ENCODE data around the gene NANP. TPM values are rescaled to one million over a fixed set of nuclear protein-coding genes. Genes with fewer than 3 reads are reported as not detected.
A peak's percentile ranks its signal among the peaks of the same experiment; 100 is the strongest.

Gene NANP
- total and polyA plus RNA-seq, 10 of the 15 experiments (the other 5 are each of a cell fraction or from before 2014, with no cell fraction given) = 4.2 to 6.7 (median 4.9) TPM

DNA sequence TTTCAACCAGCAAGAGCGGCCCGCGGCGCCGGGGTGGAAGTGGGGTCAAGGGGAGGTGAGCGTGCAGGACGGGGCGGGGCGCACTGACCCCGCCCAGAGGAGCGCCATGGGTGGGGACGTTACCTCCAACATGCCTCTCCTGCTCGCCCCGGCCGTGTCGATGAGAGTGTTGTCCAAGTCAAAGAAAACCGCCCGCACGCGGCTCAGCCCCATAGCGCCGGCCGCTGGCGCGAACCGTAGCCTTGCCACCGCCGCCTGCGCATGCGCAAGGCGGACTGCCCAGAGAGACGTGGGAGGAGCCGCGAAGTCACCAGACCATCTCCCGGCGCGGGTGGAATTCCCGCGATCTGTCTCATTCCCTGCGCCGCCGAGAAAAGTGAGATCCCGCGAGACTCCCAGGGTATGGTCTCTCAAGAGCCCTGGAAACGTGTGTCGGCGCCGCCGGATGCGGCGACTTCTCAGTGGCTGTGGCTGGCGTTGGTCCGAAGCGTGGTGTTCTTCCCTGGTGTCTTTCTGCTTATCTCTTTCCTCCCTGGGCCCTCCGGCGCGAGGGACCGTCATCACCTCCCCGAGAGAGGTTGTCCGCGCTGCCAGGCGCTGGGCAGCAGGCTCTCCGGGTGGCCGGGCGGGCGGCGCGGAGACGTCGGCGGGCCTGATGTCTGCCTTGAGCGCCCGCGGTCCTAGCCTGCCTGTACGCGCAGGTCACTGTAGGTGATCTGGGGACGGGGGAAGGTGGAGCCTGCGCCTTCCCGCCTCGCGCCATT, at the start of gene NANP (continued):
- TF ChIP-seq, protein P1, sequence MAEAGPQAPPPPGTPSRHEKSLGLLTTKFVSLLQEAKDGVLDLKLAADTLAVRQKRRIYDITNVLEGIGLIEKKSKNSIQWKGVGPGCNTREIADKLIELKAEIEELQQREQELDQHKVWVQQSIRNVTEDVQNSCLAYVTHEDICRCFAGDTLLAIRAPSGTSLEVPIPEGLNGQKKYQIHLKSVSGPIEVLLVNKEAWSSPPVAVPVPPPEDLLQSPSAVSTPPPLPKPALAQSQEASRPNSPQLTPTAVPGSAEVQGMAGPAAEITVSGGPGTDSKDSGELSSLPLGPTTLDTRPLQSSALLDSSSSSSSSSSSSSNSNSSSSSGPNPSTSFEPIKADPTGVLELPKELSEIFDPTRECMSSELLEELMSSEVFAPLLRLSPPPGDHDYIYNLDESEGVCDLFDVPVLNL (IDR thresholded peaks at IDR 0.05; ENCODE audit: low read depth, low read length) = peak; percentile 55; the same call in 1 of the 2 replicates
- TF ChIP-seq ASH2L (IDR thresholded peaks at IDR 0.05; ENCODE audit: borderline replicate concordance, low read depth) (peak; percentile 69; the same call in 1 of the 2 replicates), SMARCA5 (IDR thresholded peaks at IDR 0.05) (peak; percentile 26; the same call in 1 of the 2 replicates), HCFC1 (IDR thresholded peaks at IDR 0.05; ENCODE audit: low read length) (peak; percentile 34; the same call in 1 of the 2 replicates), HDGF (IDR thresholded peaks at IDR 0.05) (no peak), ZNF274 (IDR thresholded peaks at IDR 0.05; ENCODE audit: insufficient read depth, insufficient read length) (no peak), PAX5 (IDR thresholded peaks at IDR 0.05; ENCODE audit: borderline replicate concordance, low read depth, low read length) (peak; percentile 64; the same call in 1 of the 2 replicates), ZSCAN29 (IDR thresholded peaks at IDR 0.05) (no peak), GATAD2B (conservative IDR thresholded peaks at IDR 0.05; ENCODE audit: low read depth) (0 out of 2 replicates have a peak, but pooled peaks have one; percentile 18), NFXL1 (IDR thresholded peaks at IDR 0.05; ENCODE audit: borderline replicate concordance) (no peak), SUZ12 (IDR thresholded peaks at IDR 0.05; ENCODE audit: unreplicated experiment) (no peak), TAF1 (IDR thresholded peaks at IDR 0.05; ENCODE audit: borderline replicate concordance, low read depth, low read length) (peak; percentile 82), RFX5 (IDR thresholded peaks at IDR 0.05; ENCODE audit: low read depth, low read length) (0 out of 2 replicates have a peak, but pooled peaks have one; percentile 25), CHD1 (IDR thresholded peaks at IDR 0.05; ENCODE audit: low read depth, low read length) (0 out of 2 replicates have a peak, but pooled peaks have one; percentile 1), CEBPB (IDR thresholded peaks at IDR 0.05; ENCODE audit: borderline replicate concordance in 1 of 2, low read depth in 2 of 2, low read length in 2 of 2) (no peak), ZNF384 (IDR thresholded peaks at IDR 0.05; ENCODE audit: borderline replicate concordance, low read depth, low read length) (no peak), SMAD5 (IDR thresholded peaks at IDR 0.05; ENCODE audit: low read depth) (peak; percentile 66; the same call in 1 of the 2 replicates), BMI1 (IDR thresholded peaks at IDR 0.05; ENCODE audit: borderline replicate concordance) (no peak), EGR1 (IDR thresholded peaks at IDR 0.05; ENCODE audit: borderline replicate concordance in 1 of 2, low read depth in 2 of 2, low read length in 2 of 2) (peak in 1 of 2 experiments; percentile 51; a peak in 1 of 3 replicates), HDAC2 (IDR thresholded peaks at IDR 0.05) (no peak)
- TF ChIP-seq, protein P2, sequence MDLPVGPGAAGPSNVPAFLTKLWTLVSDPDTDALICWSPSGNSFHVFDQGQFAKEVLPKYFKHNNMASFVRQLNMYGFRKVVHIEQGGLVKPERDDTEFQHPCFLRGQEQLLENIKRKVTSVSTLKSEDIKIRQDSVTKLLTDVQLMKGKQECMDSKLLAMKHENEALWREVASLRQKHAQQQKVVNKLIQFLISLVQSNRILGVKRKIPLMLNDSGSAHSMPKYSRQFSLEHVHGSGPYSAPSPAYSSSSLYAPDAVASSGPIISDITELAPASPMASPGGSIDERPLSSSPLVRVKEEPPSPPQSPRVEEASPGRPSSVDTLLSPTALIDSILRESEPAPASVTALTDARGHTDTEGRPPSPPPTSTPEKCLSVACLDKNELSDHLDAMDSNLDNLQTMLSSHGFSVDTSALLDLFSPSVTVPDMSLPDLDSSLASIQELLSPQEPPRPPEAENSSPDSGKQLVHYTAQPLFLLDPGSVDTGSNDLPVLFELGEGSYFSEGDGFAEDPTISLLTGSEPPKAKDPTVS (IDR thresholded peaks at IDR 0.05; ENCODE audit: low read depth, low read length) = no peak
- TF ChIP-seq, protein P3, sequence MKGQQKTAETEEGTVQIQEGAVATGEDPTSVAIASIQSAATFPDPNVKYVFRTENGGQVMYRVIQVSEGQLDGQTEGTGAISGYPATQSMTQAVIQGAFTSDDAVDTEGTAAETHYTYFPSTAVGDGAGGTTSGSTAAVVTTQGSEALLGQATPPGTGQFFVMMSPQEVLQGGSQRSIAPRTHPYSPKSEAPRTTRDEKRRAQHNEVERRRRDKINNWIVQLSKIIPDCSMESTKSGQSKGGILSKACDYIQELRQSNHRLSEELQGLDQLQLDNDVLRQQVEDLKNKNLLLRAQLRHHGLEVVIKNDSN (IDR thresholded peaks at IDR 0.05; ENCODE audit: borderline replicate concordance, extremely low read length, insufficient read depth, low read depth, low read length) = no peak
- TF ChIP-seq, protein P4, sequence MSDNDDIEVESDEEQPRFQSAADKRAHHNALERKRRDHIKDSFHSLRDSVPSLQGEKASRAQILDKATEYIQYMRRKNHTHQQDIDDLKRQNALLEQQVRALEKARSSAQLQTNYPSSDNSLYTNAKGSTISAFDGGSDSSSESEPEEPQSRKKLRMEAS (IDR thresholded peaks at IDR 0.05; ENCODE audit: low read depth, low read length) = peak; percentile 69; the same call in 1 of the 2 replicates

Data from GM12878 (cell line).